ENCODE measurements around the gene TADA3. TPM values are rescaled to one million over a fixed set of nuclear protein-coding genes. Genes with fewer than 3 reads are reported as not detected.
A peak's percentile ranks its signal among the peaks of the same experiment; 100 is the strongest.

Gene TADA3
- total and polyA plus RNA-seq, 9 of the 15 experiments (the other 6 are each of a cell fraction or from before 2014, with no cell fraction given): 4.1 to 110 (median 74.8) TPM

- no peak for FAIRE-seq
- Histone ChIP-seq H3K27ac (ENCODE audit: extremely low read depth, low read depth, low read length) (no peak overlapping the region), H3K9ac (ENCODE audit: insufficient read depth in 1 of 2, low read depth in 2 of 2, low read length in 2 of 2) (peak overlapping the region in 1 of 2 experiments; percentile 10; a peak in 1 of 4 replicates), H3K79me2 (ENCODE audit: control insufficient read depth, insufficient read depth, low read length) (no peaks in the 10 kb centered on the region), H3K36me3 (ENCODE audit: control insufficient read depth, insufficient read depth, low read length) (peaks cover 84% of the 10 kb centered on the region), H3K9me3 (replicated peaks; ENCODE audit: control insufficient read depth, insufficient read depth, low read depth, low read length) (no peaks in the 10 kb centered on the region), H3K4me3 (no peak overlapping the region), H2AFZ (ENCODE audit: low read depth, low read length) (no peak overlapping the region), H3K9me1 (ENCODE audit: control insufficient read depth, insufficient read depth, low read length) (no peaks in the 10 kb centered on the region), H3K27me3 (ENCODE audit: control insufficient read depth in 2 of 2, insufficient read depth in 2 of 2, low read length in 2 of 2) (no peaks in the 10 kb centered on the region), H4K20me1 (replicated peaks; ENCODE audit: control insufficient read depth, insufficient read depth, low read length) (peaks cover 4% of the 10 kb centered on the region; the same call in 1 of the 2 replicates), H3K4me2 (ENCODE audit: insufficient read depth, low read length) (no peak overlapping the region), H3K4me1 (replicated peaks in 1 of 2; ENCODE audit: control insufficient read depth in 2 of 2, insufficient read depth in 2 of 2, low read length in 2 of 2) (peaks cover 0 to 11% of the 10 kb centered on the region in 2 experiments; a peak in 2 of 5 replicates)
- ChIA-PET POLR2A (interaction anchor here (0.7 to 1.6 kb wide), 3 partner anchors 11 to 52 kb away, joined by 3 to 7 read pairs (median 3); partner anchors contain the start of gene RPUSD3), CTCF (ENCODE audit: low intra/inter-chr PET ratio) (no interaction called here)
- WGBS (ENCODE audit: insufficient coverage, low coverage, missing lambda C conversion rate): 91% methylated on average over 7 of the region's 9 CpGs
- ATAC-seq: no peak
- TF ChIP-seq, protein P1, sequence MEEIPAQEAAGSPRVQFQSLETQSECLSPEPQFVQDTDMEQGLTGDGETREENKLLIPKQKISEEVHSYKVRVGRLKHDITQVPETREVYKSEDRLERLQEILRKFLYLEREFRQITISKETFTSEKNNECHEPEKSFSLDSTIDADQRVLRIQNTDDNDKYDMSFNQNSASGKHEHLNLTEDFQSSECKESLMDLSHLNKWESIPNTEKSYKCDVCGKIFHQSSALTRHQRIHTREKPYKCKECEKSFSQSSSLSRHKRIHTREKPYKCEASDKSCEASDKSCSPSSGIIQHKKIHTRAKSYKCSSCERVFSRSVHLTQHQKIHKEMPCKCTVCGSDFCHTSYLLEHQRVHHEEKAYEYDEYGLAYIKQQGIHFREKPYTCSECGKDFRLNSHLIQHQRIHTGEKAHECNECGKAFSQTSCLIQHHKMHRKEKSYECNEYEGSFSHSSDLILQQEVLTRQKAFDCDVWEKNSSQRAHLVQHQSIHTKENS (CRISPR knock-in tag; IDR thresholded peaks at IDR 0.05): no peak
- TF ChIP-seq ZNF253 (CRISPR knock-in tag; conservative IDR thresholded peaks at IDR 0.05): no peak
- TF ChIP-seq RBFOX2 (IDR thresholded peaks at IDR 0.05; ENCODE audit: low read depth, low read length): peak; percentile 40; the same call in 1 of the 2 replicates
- TF ChIP-seq YBX1 (IDR thresholded peaks at IDR 0.05): no peak
- intact Hi-C loops (cut with micrococcal nuclease): no loop called here
- DNase-seq (ENCODE audit: extremely low read depth in 1 of 4, low spot score in 3 of 4): no peak
- BruUV-seq (replicated peaks): no TSS peak
- in situ Hi-C loops (cut with MboI): loop anchor here (25.0 kb wide), 1 partner anchor 904 kb away; no protein-coding TSS in a partner anchor
Observed at GRCh38 chr3:9833078-9833477, 40.8 kb upstream of the TADA3 start.

Data from K562 (cell line).